Measurements from ENCODE around the gene ZAP70.

DNA sequence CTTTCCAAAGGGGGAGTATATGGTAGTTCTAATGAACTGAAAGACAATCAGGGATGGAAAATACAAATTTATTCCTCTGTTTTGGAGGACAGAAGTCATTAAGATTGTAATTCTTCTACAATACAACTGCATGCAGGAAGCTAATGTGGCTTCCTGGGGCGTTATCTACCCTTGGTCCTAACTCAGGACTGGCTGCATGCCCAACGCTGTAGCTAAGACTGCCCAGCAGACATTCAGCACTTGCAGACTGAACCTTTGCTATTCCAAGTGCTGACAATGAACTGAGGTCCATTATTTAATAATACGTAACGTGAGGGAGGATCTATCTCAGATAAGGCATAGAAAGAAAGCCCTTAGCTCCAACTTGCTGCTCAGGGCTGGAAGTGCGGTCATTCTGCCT is 53.2 kb downstream of the ZAP70 start:
- TF ChIP-seq POLR2A (IDR thresholded peaks at IDR 0.05; ENCODE audit: low read length) (no peak), GATA1 (IDR thresholded peaks at IDR 0.05; ENCODE audit: low read depth, low read length) (no peak)
